Liver (tissue), 9 donors: ENCODE data around the gene CD47. TPM values are rescaled to one million over a fixed set of nuclear protein-coding genes. Genes with fewer than 3 reads are reported as not detected.

Source experiments
- DNase-seq: peaks from one replicate; pipeline ENCODE4 v3.0.0-alpha.2; 2017; ENCODE audit warnings: low spot score
- H3K27ac ChIP-seq, 2 donors: one replicate each; pipeline ENCODE4 v1.7.0; 2013; ENCODE audit warnings: inconsistent platforms in 2 of 2, low read length in 2 of 2, control low read depth in 1 of 2, low read depth in 1 of 2, mild to moderate bottlenecking in 1 of 2
- H3K27me3 ChIP-seq, 4 donors: one replicate each; pipeline versions ENCODE4 v1.6.1 to v1.7.0; 2013; ENCODE audit warnings: low read length in 3 of 4, inconsistent platforms in 1 of 4, mild to moderate bottlenecking in 1 of 4, moderate library complexity in 1 of 4; ENCODE audit not compliant: control insufficient read depth in 4 of 4, insufficient read depth in 4 of 4
- H3K36me3 ChIP-seq, 4 donors: one replicate each; pipeline versions ENCODE4 v1.6.1 to v1.7.0; 2013; ENCODE audit warnings: low read length in 3 of 4, mild to moderate bottlenecking in 3 of 4, low read depth in 1 of 4, moderate library complexity in 1 of 4; ENCODE audit not compliant: control insufficient read depth in 4 of 4, insufficient read depth in 3 of 4
- H3K4me1 ChIP-seq, 4 donors: one replicate each; pipeline versions ENCODE4 v1.6.1 to v1.7.0; 2013; ENCODE audit warnings: low read length in 3 of 4, mild to moderate bottlenecking in 3 of 4, moderate library complexity in 1 of 4; ENCODE audit not compliant: control insufficient read depth in 4 of 4, insufficient read depth in 4 of 4
- H3K4me3 ChIP-seq, 3 donors: one replicate each; pipeline versions ENCODE4 v1.6.1 to v1.7.0; 2013; ENCODE audit warnings: low read length in 3 of 3, control low read depth in 1 of 3, low read depth in 1 of 3, mild to moderate bottlenecking in 1 of 3
- H3K9ac ChIP-seq, 2 donors: one replicate each; pipeline ENCODE4 v1.7.0; 2013; ENCODE audit warnings: low read length in 2 of 2, mild to moderate bottlenecking in 2 of 2, moderate library complexity in 2 of 2, control low read depth in 1 of 2, low read depth in 1 of 2
- H3K9me3 ChIP-seq, 4 donors: one replicate each; pipeline versions ENCODE4 v1.6.1 to v1.7.0; 2013; ENCODE audit warnings: low read length in 3 of 4; ENCODE audit not compliant: control insufficient read depth in 4 of 4
- CTCF ChIP-seq: fragments of 150-350 bp; IDR thresholded peaks from 2 replicates; pipeline ENCODE4 v1.5.1; 2017; ENCODE audit warnings: improper control_type of control experiment, low read depth, low read length; ENCODE audit not compliant: missing input control
- EGR1 ChIP-seq, 2 donors: IDR thresholded peaks; 2 replicates each; pipeline ENCODE4 v1.6.1; 2016 to 2018; ENCODE audit warnings: antibody characterized with exemption in 2 of 2, low read depth in 2 of 2
- FOXA1 ChIP-seq: IDR thresholded peaks from 2 replicates; pipeline ENCODE4 v1.6.1; 2016; ENCODE audit warnings: antibody characterized with exemption
- FOXA2 ChIP-seq: IDR thresholded peaks from 2 replicates; pipeline ENCODE4 v1.6.1; 2016; ENCODE audit warnings: antibody characterized with exemption
- GABPA ChIP-seq, 2 donors: IDR thresholded peaks in 1 of 2; conservative IDR thresholded peaks in 1 of 2; 2 replicates each; pipeline ENCODE4 v1.6.1; 2016; ENCODE audit warnings: antibody characterized with exemption in 2 of 2, mild to moderate bottlenecking in 1 of 2, moderate library complexity in 1 of 2
- HNF4A ChIP-seq, 2 donors: conservative IDR thresholded peaks; 2 replicates each; pipeline ENCODE4 v1.6.1; 2016; ENCODE audit warnings: antibody characterized with exemption in 2 of 2, mild to moderate bottlenecking in 2 of 2
- JUND ChIP-seq, 2 donors: IDR thresholded peaks; 2 replicates each; pipeline ENCODE4 v1.6.1; 2016; ENCODE audit warnings: antibody characterized with exemption in 2 of 2
- MAX ChIP-seq: IDR thresholded peaks from 2 replicates; pipeline ENCODE4 v1.6.1; 2016; ENCODE audit warnings: antibody characterized with exemption
- NR2F2 ChIP-seq: IDR thresholded peaks from 2 replicates; pipeline ENCODE4 v1.6.1; 2016; ENCODE audit warnings: antibody characterized with exemption
- RAD21 ChIP-seq, 2 donors: IDR thresholded peaks; 2 replicates each; pipeline ENCODE4 v1.6.1; 2016; ENCODE audit warnings: antibody characterized with exemption in 2 of 2, mild to moderate bottlenecking in 2 of 2
- REST ChIP-seq: IDR thresholded peaks from 2 replicates; pipeline ENCODE4 v1.6.1; 2016; ENCODE audit warnings: antibody characterized with exemption, mild to moderate bottlenecking
- RXRA ChIP-seq, 2 donors: IDR thresholded peaks; 2 replicates each; pipeline ENCODE4 v1.6.1; 2017 to 2018; ENCODE audit warnings: antibody characterized with exemption in 2 of 2, mild to moderate bottlenecking in 1 of 2
- TAF1 ChIP-seq: conservative IDR thresholded peaks from 2 replicates; pipeline ENCODE4 v1.6.1; 2016; ENCODE audit warnings: antibody characterized with exemption, mild to moderate bottlenecking
- YY1 ChIP-seq: IDR thresholded peaks from 2 replicates; pipeline ENCODE4 v1.6.1; 2016; ENCODE audit warnings: antibody characterized with exemption, mild to moderate bottlenecking
- WGBS: extraction: QIAGEN DNeasy Blood & Tissue Kit; methylation state at CpG from one replicate; pipeline ENCODE4 v1.1.7; 2013; 5-methylcytosine and 5-hydroxymethylcytosine counted together
- polyA plus RNA-seq, 2 donors: library from polyadenylated mRNA; stranded (reverse) in 1 of 2; unstranded in 1 of 2; fragments of 200-250 nt in 1 of 2; fragments of >200 nt in 1 of 2; fragmentation: Nextera tagmentation in 1 of 2; extraction: Ambion mirVana in 1 of 2; gene quantifications; one replicate each; pipeline versions ENCODE4 v1.2.1 to v1.2.3, GENCODE V29; 2013 to 2015
- total RNA-seq, 2 donors: library from RNA; depleted of rRNA; stranded (reverse); fragments of >200 nt; gene quantifications; one replicate each; pipeline ENCODE4 v1.2.3, GENCODE V29; 2014
- TF ChIP-seq, protein P1 (sequence below): IDR thresholded peaks from 2 replicates; pipeline ENCODE4 v1.6.1; 2016; ENCODE audit warnings: antibody characterized with exemption
- TF ChIP-seq, protein P2 (sequence below): IDR thresholded peaks from 2 replicates; pipeline ENCODE4 v1.6.1; 2016; ENCODE audit warnings: antibody characterized with exemption
- donor health status: healthy.
- donor health status: healthy.
- donor health status: healthy.
- donor health status: healthy.
- donor health status: healthy.

Gene CD47
- total and polyA plus RNA-seq, 4 donors: 23.4 to 39.5 (median 33.9) TPM

GRCh38 chr3:108085370-108085769 lies 5.5 kb downstream of the CD47 start:
- Histone ChIP-seq H3K4me1 (peaks cover 0 to 13% (median 12%) of the 10 kb centered on the region in 4 donors), H3K36me3 (no peaks in the 10 kb centered on the region), H3K4me3 (no peak overlapping the region), H3K27ac (no peak overlapping the region), H3K9me3 (no peaks in the 10 kb centered on the region), H3K27me3 (no peaks in the 10 kb centered on the region), H3K9ac (no peak overlapping the region)
- TF ChIP-seq FOXA1 (no peak), TAF1 (no peak), CTCF (no peak), GABPA (IDR thresholded peaks at IDR 0.05 in 1 of 2, conservative IDR thresholded peaks at IDR 0.05 in 1 of 2) (no peak)
- DNase-seq: no peak

GRCh38 chr3:108079877-108080276 lies 11.0 kb downstream of the CD47 start:
- H3K9ac ChIP-seq: no peak overlapping the region
- DNase-seq: no peak
- no peaks in the 10 kb centered on the region for H3K27me3 ChIP-seq
- 93% methylated on average over 5 of the region's 5 CpGs for WGBS
- no peak overlapping the region for H3K4me3 ChIP-seq
- no peaks in the 10 kb centered on the region for H3K36me3 ChIP-seq
- no peaks in the 10 kb centered on the region for H3K9me3 ChIP-seq
- TF ChIP-seq EGR1 (IDR thresholded peaks at IDR 0.05; ENCODE audit: low read depth in 2 of 2) (no peak), FOXA1 (no peak), TAF1 (no peak), FOXA2 (no peak), MAX (no peak), REST (no peak)
- TF ChIP-seq, protein P1, sequence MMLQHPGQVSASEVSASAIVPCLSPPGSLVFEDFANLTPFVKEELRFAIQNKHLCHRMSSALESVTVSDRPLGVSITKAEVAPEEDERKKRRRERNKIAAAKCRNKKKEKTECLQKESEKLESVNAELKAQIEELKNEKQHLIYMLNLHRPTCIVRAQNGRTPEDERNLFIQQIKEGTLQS: no peak
- H3K27ac ChIP-seq: no peak overlapping the region
- H3K4me1 ChIP-seq: no peaks in the 10 kb centered on the region

- DNase-seq: no peak
- H3K27ac ChIP-seq: no peak overlapping the region
- WGBS: 92% methylated on average over 1 of the region's 1 CpG
- H3K36me3 ChIP-seq: no peaks in the 10 kb centered on the region
- no peak for TF ChIP-seq GABPA (IDR thresholded peaks at IDR 0.05 in 1 of 2, conservative IDR thresholded peaks at IDR 0.05 in 1 of 2)
- no peak for TF ChIP-seq MAX
- no peak for TF ChIP-seq RXRA (IDR thresholded peaks at IDR 0.05)
- TF ChIP-seq, protein P1: no peak
- no peak for TF ChIP-seq CTCF
- no peak for TF ChIP-seq RAD21 (IDR thresholded peaks at IDR 0.05)
- no peak for TF ChIP-seq FOXA1
- TF ChIP-seq FOXA2: no peak
- TF ChIP-seq, protein P2, sequence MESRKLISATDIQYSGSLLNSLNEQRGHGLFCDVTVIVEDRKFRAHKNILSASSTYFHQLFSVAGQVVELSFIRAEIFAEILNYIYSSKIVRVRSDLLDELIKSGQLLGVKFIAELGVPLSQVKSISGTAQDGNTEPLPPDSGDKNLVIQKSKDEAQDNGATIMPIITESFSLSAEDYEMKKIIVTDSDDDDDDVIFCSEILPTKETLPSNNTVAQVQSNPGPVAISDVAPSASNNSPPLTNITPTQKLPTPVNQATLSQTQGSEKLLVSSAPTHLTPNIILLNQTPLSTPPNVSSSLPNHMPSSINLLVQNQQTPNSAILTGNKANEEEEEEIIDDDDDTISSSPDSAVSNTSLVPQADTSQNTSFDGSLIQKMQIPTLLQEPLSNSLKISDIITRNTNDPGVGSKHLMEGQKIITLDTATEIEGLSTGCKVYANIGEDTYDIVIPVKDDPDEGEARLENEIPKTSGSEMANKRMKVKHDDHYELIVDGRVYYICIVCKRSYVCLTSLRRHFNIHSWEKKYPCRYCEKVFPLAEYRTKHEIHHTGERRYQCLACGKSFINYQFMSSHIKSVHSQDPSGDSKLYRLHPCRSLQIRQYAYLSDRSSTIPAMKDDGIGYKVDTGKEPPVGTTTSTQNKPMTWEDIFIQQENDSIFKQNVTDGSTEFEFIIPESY: no peak
- no peak for TF ChIP-seq NR2F2
- no peak for TF ChIP-seq JUND (IDR thresholded peaks at IDR 0.05)
- no peak for TF ChIP-seq YY1
- no peak for TF ChIP-seq TAF1
- TF ChIP-seq HNF4A (conservative IDR thresholded peaks at IDR 0.05): no peak
- no peak for TF ChIP-seq EGR1 (IDR thresholded peaks at IDR 0.05; ENCODE audit: low read depth in 2 of 2)
- H3K4me1 ChIP-seq: no peaks in the 10 kb centered on the region
- no peaks in the 10 kb centered on the region for H3K9me3 ChIP-seq
- H3K9ac ChIP-seq: no peak overlapping the region
- H3K4me3 ChIP-seq: no peak overlapping the region
- H3K27me3 ChIP-seq: no peaks in the 10 kb centered on the region
These were observed 11.8 kb downstream of the CD47 start for GRCh38 chr3:108079043-108079442.
